Measurements from ENCODE around the gene INS.

The INS gene

DNA sequence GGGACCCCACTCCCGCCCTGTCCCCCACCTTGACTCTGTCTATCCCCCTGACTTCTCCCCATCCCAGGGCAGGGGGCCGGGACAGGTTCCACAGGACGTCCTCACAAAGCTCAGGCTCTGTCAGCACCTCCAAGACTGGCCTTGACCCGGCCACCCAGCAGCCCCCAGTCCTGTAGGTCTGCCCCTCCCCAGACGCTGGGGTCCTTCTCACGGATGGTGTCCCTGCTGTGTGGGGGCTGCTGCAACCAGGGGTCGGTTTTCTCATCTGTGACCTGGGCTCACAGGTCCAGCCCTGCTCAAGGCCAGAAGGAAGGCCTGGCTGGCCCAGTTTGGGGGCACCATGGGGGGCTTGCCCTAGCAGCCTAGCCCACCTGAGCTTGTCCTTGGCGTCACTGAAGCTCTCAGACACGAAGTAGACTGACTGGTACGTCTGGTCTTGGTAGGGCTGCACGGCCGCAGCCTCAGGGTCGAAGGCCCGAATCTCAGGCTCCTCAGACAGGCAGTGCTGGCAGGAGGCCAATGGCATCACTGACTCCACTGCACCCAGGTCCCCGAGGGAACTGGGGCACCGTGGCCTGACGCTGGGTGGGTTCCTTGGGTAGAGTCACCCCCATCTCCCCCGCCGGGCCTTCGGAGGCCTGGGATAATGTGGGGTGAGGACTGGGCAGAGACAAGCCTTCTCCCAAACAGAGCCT, 4.0 kb upstream of the INS start:
- DNase-seq = no peak

DNA sequence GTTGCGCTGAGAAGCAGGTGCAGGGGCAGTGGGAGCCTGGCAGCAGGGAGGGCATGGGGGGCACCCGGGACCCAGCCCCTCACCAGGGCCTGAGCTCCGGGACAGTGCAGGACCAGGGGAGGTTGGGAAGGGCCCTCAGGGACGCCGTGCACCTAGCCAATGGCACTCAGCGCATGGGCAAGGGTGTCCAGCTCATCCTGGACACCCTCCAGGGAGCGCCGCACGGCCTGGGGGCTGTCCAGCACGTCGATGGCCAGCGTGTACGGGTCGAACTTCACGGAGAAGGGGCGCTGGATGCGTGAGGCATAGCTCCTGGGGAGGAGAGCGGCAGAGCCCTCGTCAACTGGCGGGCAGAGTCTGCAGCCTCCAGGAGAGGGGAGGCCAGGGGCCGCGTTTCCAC, 3.1 kb upstream of the INS start:
- DNase-seq = no peak

DNA sequence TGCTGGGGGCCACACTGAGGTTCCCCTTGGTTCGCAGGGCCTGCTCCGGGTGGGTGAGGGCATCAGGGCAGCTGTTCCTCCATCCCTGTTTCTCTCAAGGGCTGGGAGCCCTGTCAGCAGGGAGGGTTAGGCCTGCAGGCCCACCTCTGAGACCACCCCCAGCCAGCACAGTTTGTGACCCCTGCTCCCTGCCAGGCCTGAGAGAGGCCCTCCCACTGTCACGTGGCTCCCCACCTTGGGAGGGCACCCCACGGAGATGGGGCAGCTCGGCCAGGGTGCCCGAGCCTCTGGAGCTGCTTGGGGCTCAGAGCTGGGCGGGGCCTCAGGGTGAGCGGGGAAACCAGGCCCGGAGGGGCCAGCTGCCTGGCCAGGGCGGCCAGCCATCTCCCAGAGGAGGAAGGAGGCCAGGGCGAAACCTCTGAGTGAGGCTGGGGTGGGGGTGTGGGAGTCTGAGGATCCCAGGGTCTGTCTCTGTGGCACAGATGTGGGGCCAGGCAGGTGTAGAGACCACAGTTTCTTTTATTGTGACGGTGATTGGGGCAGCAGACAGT, 2.5 kb upstream of the INS start:
- no peak for DNase-seq

DNA sequence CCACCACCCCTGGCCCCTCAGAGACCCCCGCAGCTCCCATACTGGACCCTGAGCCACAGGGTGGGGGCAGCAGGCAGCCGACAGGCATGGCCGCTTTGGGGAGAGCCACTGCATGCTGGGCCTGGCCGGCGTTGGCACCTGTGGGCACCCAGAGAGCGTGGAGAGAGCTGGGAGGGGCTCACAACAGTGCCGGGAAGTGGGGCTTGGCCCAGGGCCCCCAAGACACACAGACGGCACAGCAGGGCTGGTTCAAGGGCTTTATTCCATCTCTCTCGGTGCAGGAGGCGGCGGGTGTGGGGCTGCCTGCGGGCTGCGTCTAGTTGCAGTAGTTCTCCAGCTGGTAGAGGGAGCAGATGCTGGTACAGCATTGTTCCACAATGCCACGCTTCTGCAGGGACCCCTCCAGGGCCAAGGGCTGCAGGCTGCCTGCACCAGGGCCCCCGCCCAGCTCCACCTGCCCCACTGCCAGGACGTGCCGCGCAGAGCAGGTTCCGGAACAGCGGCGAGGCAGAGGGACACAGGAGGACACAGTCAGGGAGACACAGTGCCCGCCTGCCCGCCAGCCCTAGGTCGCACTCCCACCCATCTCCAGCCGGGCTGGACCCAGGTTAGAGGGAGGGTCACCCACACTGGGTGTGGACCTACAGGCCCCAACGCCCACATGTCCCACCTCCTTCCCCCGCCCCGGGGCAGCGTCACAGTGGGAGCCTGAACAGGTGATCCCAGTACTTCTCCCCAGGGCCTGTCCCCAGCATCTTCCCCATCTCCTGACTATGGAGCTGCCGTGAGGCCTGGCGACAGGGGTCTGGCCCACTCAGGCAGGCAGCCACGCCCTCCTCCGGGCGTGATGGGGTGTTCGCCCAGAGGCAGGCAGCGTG, 1.2 kb downstream of the INS start:
- DNase-seq = no peak

DNA sequence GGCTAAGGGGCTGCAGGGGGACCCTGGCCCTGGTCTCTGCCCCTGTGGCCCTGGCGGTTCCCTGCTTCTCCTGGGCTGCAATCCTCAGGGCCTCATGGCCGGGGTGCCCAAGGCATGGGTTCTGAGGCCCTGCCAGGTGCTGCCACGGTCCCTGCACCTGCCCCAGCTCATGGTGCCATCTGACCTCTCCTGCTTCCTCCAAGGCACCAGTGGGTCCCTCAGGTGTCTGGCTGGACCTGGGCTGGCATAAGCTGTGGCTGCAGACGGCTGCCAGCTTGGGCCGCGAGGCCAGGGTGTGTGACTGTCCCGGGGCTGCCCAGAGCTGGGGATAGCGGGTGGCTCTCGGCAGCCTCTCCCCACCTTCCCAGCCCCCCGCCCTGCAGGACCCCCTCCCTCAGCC, 2.0 kb downstream of the INS start:
- DNase-seq = no peak

DNA sequence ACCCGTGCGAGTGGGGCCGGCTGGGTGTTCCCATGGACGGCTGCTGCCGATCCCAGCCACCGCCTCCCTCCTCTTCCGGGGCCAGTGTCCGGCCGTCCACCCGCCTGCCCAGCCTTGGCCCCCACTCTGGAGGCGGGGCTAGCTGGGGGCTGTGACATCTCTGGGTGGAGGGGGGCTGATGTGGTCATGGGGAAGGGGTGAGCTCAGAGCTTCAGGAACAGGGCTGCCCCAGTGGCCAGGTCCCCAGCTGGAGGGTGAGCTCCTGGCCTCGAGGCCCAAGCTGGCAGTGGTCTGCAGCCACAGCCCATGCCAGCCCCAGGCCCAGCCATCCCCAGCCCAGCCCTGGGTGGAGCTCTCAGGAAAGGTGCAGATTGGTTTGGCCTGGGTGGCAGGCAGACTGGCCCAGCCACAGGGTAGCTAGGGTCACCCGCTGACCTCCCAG, 2.7 kb downstream of the INS start:
- DNase-seq = no peak

DNA sequence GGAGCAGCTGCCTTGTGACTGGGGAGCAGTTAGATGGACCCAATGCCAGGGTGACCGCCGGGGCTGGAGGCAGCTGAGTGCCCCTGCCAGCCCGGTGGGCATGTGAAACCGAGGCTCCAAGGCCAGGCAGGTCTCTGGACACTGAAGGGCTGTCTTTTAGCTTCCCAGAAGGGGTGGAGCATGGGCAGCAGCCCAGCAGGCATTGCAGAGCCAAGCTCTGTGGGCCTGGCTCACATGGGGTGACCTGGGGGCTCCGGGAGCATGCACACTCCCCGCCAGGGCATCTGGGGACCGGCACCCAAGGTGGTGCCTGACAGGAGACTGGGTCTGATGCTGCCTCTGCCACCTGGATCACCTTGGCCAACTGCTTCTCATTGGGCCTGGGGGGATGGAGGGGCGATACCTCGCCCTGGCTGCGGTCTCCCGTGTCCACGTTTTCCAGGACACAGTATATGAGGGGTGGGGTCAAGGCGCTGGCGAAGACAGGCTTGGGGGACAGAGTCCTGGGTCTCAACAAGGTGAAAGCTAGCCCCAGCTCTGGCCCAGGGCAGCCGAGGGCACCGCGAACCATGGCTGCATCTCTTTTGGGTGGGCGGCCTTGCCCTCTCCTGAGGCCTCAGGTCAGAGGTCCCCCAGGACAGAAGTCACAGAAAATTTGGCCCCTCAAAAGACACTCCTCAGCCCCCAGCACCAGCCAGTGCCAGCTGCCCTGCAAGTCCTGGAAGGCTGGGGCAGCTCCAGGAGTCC, 3.5 kb downstream of the INS start:
- DNase-seq = no peak

DNA sequence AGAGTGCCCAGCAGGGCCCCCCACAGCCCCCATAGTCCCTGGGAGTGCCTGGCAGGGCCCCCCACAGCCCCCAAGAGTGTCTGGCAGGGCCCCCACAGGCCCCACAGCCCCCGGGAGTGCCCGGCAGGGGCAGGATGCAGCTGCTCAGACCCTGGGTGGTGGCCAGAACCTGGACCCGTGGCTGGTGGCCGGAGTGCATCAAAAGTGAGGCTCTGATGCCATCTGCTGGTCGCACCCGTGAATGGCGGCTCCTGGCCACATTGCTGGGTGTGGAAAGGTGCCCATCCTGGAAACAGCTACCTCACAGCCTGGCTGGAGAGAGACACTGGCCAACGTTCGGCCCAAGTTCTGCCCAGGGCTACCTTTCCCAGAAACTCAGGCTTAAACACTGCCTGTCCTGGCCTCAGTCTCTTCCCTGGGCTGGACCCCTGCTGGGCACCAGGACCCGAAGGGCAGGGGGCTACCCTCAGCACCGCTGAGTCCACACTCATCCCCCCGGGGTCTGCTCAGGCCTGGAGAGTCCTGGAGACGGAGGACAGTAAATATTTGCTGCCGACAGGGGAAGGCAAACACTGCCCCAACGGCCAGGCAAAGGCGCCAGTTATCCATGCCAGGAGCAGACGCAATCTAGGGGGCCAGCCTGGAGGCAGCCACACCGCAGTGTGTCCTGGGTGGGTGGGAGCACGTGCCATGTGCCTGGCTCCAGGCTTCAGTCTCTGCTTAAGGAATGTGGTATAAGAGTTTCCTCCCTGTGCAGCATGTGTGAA, 4.4 kb downstream of the INS start:
- peak; percentile 39 for DNase-seq

DNA sequence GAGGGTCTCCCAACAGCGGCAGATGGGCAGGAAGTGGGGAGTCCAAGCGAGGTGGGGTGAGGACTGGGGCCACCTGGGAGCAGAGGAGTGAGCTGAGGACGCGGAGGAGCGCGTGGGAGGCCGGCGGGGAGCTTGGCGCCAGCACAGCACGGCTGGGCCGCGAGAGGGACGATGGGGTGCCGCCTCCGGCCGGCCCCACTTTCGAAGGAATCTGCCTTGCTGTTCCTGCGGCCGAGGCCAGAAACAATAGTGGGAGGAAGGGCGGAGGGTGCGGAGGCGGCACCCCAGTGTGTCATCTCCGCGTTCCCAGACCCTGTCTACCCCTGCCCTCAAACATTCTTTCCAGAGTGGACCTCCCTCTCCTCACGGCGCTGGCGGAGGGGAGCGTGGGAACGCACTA, 5.5 kb downstream of the INS start:
- no peak for DNase-seq

DNA sequence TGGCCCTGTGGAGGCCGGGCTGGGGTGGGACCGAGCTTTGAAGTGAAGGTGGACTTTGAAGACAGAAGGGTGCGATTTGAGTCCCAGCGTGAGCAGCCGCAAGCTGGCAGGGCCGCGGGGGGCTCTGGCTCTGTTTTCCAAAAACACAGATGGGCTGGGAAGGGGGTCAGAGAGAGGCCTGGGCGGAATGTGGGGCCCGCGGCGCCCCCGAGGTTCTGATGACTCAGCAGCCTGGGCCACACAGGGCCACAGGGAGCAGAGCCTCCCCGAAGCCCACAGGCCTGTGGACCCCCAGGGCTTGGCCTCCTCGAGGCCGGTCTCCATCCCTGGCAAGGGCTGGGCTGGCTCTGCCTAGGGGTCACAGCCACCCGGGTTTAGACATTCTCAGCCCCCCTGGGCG, 6.1 kb downstream of the INS start:
- no peak for DNase-seq

DNA sequence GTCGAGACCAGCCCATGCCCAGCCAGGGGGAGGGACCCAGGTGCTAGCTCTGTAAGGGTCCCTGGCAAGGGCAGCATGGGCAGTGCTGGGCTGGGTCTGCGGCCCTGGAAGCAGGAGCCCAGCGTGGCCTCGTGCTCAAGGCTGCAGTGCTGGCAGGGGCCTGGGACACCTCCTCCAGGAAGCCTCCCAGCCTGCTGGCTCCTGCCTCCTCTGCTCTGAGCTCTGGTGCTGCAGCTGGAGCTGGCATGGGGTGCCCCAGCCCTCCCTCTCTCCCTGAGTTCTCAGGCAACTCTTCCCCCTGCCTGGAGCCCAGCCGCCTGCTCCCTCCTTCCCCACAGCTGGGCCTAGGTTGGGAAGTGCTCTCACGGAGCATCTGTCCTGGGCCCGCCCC, 6.8 kb downstream of the INS start:
- no peak for DNase-seq

DNA sequence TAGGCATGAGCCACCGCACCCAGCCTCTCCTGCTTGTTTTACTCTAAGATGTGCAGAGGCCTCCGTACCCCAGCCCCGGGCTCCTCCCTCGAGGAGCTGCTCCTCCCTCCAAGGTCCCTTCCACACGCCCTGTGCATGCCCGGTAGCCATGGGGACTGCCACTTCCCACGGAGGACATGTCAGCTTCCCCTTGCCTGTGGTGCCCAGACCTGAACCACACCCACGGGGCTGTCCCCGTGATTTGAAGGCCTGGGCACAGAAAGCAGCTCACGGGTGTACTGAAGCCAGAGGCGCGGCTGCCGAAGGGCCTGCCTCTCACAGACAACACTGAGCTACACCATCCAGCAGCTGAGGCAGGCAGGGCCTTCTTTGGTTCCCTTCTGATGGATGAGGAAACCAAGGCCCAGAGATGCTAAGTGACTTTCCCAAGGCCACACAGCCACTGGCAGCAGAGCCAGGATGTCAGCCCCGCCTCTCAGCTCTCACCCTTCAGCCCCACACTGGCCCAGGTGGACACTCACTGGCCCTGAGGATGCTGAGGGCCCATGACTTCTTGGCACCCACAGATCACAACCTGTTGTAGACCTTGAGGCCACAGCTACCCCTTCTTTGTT, 7.3 kb downstream of the INS start:
- DNase-seq = no peak

DNA sequence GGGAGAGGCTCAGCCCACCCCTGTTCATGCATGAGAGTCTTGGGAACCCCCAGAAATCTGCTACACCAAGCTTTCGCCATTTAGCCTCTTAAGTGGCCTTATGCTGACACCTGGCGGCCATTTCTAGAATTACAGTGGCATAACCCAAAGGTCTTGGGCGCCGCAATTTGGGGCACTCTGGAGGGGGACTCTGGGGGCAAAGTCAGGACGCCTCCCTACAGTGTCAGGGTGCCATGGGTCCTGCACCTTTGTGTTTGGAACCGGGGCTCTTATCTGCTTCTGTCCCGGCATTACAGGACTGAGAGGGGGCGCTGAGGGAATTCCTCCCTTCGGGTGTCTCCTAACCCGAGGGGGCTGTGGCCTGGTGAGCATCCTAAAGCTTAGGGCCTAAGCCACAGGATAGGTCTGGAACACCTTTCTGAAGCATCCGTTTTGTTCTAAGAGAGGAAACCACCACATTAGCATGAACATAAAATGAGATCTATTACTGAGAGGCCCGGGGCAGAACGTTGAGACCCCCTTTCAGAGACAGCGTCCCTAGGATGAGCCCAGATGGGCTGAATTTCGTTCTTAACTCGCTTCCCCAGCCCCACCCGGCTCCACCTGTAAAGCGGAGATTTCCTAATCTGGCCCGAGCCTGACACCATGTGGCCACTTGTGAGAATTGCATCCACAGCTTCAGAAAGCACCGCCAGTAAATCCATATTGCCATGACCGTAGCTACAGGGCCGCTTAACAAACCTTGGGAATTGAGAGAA, 9.3 kb downstream of the INS start:
- peak; percentile 70 for DNase-seq

DNA sequence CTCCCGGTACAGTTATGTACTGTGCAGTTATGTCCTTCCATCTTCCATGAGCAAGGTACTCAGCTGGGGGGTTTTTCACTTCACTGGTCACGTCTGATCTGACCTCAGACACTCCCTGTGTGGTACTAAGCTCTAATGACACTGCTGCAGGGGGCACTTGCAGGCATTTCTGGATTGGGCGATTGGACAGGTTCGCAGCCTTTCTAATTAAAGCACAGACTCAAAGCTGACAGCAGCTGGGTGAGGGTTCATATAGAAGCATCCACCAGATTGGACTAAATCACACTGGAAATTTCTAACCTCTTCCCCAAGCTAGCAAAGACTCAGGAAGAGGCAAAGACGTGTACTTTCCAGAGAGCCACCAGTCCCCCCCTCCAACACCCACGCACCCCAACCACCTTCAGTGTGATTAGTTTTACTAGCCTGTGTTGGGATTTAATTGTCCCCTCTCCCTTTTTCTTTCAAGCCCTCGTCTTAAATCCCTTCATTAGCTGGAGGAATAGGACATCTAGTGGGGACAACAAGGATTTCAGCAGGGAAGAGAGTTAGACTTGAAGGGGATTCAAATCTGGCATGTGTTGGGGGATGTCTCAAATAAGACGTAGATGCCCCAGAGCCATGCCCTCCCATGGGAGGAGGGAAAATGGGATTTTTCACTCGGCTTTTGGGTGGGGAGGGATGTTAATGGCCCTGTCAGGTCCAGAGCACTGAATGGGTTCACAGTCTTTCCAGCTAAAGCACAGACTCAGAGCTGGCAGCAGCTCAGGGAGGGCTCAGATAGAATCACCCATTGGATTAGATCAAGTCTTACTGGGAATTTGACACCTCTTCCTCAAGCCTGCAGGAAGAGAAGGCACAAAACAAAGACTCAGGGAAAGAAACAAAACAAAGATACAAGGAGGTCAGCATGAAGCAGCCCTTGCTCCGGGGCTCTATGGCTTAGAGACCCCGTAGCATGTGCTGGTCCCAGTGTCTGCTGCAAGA, 10.9 kb downstream of the INS start:
- DNase-seq = peak; percentile 66

DNA sequence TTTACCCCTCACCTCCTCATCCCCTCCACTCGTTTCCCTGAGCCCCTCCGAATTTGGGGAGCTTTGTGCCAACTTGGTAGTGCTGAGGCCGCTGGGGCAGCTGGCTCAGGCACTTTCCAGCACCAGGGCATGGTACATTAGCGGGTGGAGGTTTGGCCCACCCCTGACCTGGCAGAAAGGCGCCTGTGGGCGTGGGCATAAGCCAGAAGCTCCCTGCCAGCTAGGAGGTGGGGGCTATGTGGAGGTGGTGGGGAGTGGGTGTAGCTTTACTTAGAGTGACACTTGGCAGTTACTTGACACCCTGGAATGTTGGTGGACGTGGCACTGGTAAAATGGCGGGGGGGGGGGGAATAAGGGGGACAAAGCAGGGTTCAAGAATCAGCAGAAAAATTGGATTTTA, 11.5 kb downstream of the INS start:
- no peak for DNase-seq

DNA sequence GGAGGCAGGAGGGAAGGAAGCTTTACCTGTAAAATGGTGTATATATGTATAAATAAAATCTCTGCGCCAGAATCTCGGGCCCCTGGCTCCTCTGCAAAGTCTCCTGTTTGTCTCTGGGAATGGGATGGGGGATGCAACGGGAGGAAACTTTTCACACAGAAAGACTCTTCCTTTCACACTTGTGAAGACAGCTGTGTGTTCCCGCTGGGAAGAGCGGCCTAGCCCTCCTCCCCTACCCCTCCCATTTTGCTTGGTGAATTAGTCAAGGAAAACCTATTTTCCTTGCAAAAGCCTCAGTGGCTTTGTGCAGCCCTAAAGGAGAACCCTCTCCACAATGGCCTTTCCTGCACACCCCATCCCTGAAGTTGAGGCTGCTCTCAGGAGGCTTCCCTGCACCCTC, 12.4 kb downstream of the INS start:
- DNase-seq = no peak

DNA sequence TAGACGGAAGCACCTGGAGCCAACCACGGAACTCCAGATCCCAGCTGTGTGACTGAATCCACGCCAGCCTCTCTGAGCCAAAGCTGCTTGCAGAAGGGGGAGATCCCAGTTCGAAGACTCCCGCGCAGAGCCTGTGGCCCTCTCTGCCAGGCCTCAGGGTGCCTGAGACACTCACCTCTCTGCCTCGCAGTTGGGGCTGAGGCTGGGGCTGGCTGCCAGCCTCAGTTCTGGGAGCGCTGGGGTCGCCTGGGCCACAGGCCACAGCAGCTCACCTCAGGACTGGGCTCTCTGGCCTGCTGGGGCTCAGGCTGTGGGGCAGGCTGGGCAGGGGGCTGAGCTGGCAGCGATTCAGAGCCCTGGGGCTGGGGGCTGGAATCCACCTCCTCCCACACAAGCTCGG, 13.6 kb downstream of the INS start:
- DNase-seq = no peak

DNA sequence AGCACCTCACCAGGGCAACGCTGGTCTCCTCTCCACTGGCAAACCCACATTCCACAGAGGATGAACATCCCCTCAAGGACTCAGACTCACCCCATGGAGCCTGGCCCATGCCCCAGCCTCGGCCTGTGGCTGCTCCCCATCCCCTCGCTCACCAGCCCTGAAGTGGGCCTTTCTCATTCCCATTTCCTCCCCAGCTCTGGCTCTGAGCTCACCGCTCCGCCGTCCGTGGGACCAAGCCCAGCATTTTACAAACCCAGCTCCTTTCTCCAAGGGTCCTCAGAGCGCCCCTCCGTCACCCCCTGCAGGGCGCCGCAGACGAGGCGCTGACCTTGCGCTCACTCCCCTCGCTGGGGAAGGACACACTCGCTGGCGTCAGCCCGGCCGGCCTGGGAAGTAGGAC, 15.0 kb downstream of the INS start:
- no peak for DNase-seq

DNA sequence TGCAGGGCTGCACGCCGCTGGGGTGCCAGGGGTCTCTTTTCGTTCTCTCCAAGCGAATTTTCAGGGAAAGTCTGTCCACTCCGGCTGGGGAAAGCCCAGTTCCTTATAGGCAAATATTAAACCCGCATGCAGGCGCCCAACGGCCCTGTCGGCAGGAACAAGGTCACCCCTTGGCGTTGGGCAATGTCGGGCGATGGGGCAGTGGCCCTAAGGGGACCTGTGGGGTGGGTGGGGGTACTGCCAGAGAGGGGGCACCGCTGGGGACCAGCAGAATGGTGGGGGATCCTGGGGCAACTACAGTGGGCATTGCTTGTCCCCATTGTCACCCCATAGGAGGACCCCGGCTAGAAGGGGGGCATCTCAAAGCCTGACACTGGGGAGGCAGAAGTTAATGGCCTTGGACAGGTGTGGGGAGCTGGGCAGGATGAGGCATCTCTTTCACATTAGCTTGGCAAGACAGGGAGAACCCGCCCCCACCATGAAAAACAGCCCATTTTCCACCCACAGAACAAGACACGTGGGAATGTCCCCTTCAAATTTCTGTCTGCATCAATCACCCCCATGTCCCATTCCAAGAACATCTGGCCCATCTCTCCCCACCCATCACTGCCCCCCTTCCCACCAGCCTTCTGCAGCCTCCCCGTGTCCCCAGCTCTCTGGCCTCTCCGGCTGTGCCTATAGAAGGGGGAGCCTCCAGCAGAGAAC, 16.3 kb downstream of the INS start:
- no peak for DNase-seq

Measured in NCI-H1092 treated with DMSO at 0.1 percent for 48 hours (cell line).